HepG2 (cell line): Measurements from ENCODE around the gene PCNT. TPM values are rescaled to one million over a fixed set of nuclear protein-coding genes. Genes with fewer than 3 reads are reported as not detected.

Experiments
- ATAC-seq: fragments of 200-7000 bp; cut with Tn5 transposase; 3 replicates; pipeline ENCODE4 v1.9.1; 2020; ENCODE audit warnings: mild to moderate bottlenecking, moderate library complexity
- BruUV-seq: library from RNA; stranded (reverse); fragments of 400-500 nt; replicated peaks from 2 replicates; lab custom pipeline; 2021; lab: Mats Ljungman, UMichigan
- CTCF ChIA-PET: fragments of 300-600 bp; formaldehyde crosslinking; extraction: SDS; loops from one replicate; lab custom pipeline; 2021; ENCODE audit warnings: low total read pairs, inconsistent platforms, low intra/inter-chr PET ratio; lab: Yijun Ruan, JAX
- POLR2A ChIA-PET: fragments of 350-600 bp; sonication (Branson Sonifier 250); formaldehyde crosslinking; loops from one replicate; lab custom pipeline; 2020; ENCODE audit warnings: antibody characterized with exemption, inconsistent platforms; lab: Yijun Ruan, JAX
- DNase-seq: peaks from one replicate; pipeline ENCODE4 v3.0.0-alpha.2; 2015; ENCODE audit warnings: low spot score
- FAIRE-seq: peaks from 3 replicates; lab custom pipeline; 2011; peaks lifted over from hg19 to GRCh38; lab: Jason Lieb, UNC
- H2AFZ ChIP-seq: one replicate; pipeline ENCODE4 v1.6.1; 2011; ENCODE audit warnings: low read length, inconsistent platforms
- H3K27ac ChIP-seq: fragments of 300-600 bp; 3 replicates; pipeline ENCODE4 v1.8.0; 2011; ENCODE audit warnings: mixed run types, mild to moderate bottlenecking, mixed read lengths, low read length, inconsistent platforms; ENCODE audit not compliant: insufficient read depth; ENCODE audit errors: extremely low read length
- H3K27me3 ChIP-seq, 2 experiments: fragments of 200-600 bp in 1 of 2; 2 replicates in 1 of 2; 3 replicates in 1 of 2; pipeline versions ENCODE4 v1.6.0 to v1.8.0; 2011; ENCODE audit warnings: low read length in 2 of 2, mild to moderate bottlenecking in 2 of 2, moderate library complexity in 2 of 2, inconsistent platforms in 1 of 2; ENCODE audit not compliant: insufficient read depth in 2 of 2, control insufficient read depth in 1 of 2
- H3K36me3 ChIP-seq, 2 experiments: fragments of 200-600 bp in 1 of 2; replicated peaks in 1 of 2; 2 replicates in 1 of 2; 3 replicates in 1 of 2; pipeline versions ENCODE4 v1.5.1 to v1.8.0; 2011; ENCODE audit warnings: low read length in 2 of 2, inconsistent platforms in 1 of 2; ENCODE audit not compliant: insufficient read depth in 2 of 2, control insufficient read depth in 1 of 2
- H3K4me1 ChIP-seq: 2 replicates; pipeline ENCODE4 v1.5.1; 2012; ENCODE audit warnings: low read length, inconsistent platforms; ENCODE audit not compliant: insufficient read depth
- H3K4me2 ChIP-seq: 2 replicates; pipeline ENCODE4 v1.6.0; 2011; ENCODE audit warnings: low read depth, low read length, inconsistent platforms
- H3K4me3 ChIP-seq, 3 experiments: fragments of 200-600 bp in 1 of 3; sonication (generic), shearing (Covaris generic) in 1 of 3; replicated peaks in 1 of 3; 2 replicates each; pipeline ENCODE4 v1.5.1; 2011 to 2016; ENCODE audit warnings: low read length in 3 of 3, inconsistent platforms in 2 of 3, low read depth in 2 of 3, mild to moderate bottlenecking in 2 of 3, control low read depth in 1 of 3, mixed read lengths in 1 of 3; ENCODE audit not compliant: insufficient read depth in 1 of 3
- H3K79me2 ChIP-seq: one replicate; pipeline ENCODE4 v1.6.1; 2011; ENCODE audit warnings: low read length, inconsistent platforms; ENCODE audit not compliant: insufficient read depth
- H3K9ac ChIP-seq: 2 replicates; pipeline ENCODE4 v1.6.0; 2011; ENCODE audit warnings: mild to moderate bottlenecking, low read depth, low read length, inconsistent platforms; ENCODE audit not compliant: insufficient read depth
- H3K9me3 ChIP-seq: 2 replicates; pipeline ENCODE4 v1.5.1; 2012; ENCODE audit warnings: mild to moderate bottlenecking, low read length
- H4K20me1 ChIP-seq: 2 replicates; pipeline ENCODE4 v1.6.0; 2011; ENCODE audit warnings: inconsistent platforms, mild to moderate bottlenecking, low read length, moderate library complexity; ENCODE audit not compliant: insufficient read depth
- CENPX ChIP-seq: sonication (generic); formaldehyde crosslinking; IDR thresholded peaks from 2 replicates; pipeline ENCODE4 v1.9.0; 2021; ENCODE audit warnings: mild to moderate bottlenecking, missing genetic modification reagents, moderate library complexity
- DRAP1 ChIP-seq: IDR thresholded peaks from 2 replicates; pipeline ENCODE4 v1.6.1; 2016; ENCODE audit warnings: missing genetic modification reagents, missing compliant biosample characterization
- HIC2 ChIP-seq: sonication (generic); formaldehyde crosslinking; IDR thresholded peaks from 2 replicates; pipeline ENCODE4 v1.9.0; 2022; ENCODE audit warnings: low read depth, missing genetic modification reagents
- HMG20B ChIP-seq: conservative IDR thresholded peaks from 2 replicates; pipeline ENCODE4 v1.6.1; 2016; ENCODE audit warnings: missing genetic modification reagents, missing compliant biosample characterization
- HMGXB4 ChIP-seq, 2 experiments: sonication (generic) in 1 of 2; formaldehyde crosslinking in 1 of 2; IDR thresholded peaks; 2 replicates each; pipeline versions ENCODE4 v1.4.0 to v1.6.1; 2018 to 2020; ENCODE audit warnings: missing genetic modification reagents in 2 of 2, borderline replicate concordance in 1 of 2, low read depth in 1 of 2, mild to moderate bottlenecking in 1 of 2, missing biosample characterization in 1 of 2
- MLLT10 ChIP-seq: sonication (generic); formaldehyde crosslinking; IDR thresholded peaks from 2 replicates; pipeline ENCODE4 v1.4.0; 2020; ENCODE audit warnings: missing genetic modification reagents
- NBN ChIP-seq: fragments of 450-650 bp; conservative IDR thresholded peaks from 2 replicates; pipeline ENCODE4 v1.6.1; 2017
- TCF7 ChIP-seq: sonication (generic); IDR thresholded peaks from 2 replicates; pipeline ENCODE4 v1.6.1; 2016; ENCODE audit warnings: antibody characterized with exemption, low read depth
- U2AF2 ChIP-seq: fragments of 200-400 bp; formaldehyde crosslinking; IDR thresholded peaks from 2 replicates; pipeline ENCODE4 v1.6.1; 2017; ENCODE audit warnings: low read depth, mild to moderate bottlenecking, low read length
- ZNF160 ChIP-seq: sonication (generic); formaldehyde crosslinking; IDR thresholded peaks from 2 replicates; pipeline ENCODE4 v1.8.0; 2022; ENCODE audit warnings: mild to moderate bottlenecking, inconsistent platforms, missing genetic modification reagents
- WGBS: methylation state at CpG from one replicate; pipeline ENCODE4 v1.1.6; 2017; ENCODE audit warnings: low lambda C conversion rate; 5-methylcytosine and 5-hydroxymethylcytosine counted together
- in situ Hi-C: cut with HindIII; loops from 2 replicates; pipeline ENCODE4 v1.10.0; 2017; ENCODE audit warnings: low pct_unique_long_range_greater_than_20kb; ENCODE audit not compliant: extremely low pct_ligation_motif_present
- intact Hi-C: fragments of 100-400 bp; cut with micrococcal nuclease; formaldehyde crosslinking; loops from one replicate; pipeline ENCODE4 v1.10.0; 2022; ENCODE audit not compliant: unreplicated experiment
- polyA plus RNA-seq, 8 experiments: library from polyadenylated mRNA; depleted of rRNA in 3 of 8; stranded (reverse) in 7 of 8; unstranded in 1 of 8; fragments of >200 nt; fragmentation: Illumina TruSeq in 4 of 8; extraction: Trizol in 4 of 8; gene quantifications; 2 replicates each; pipeline versions ENCODE4 v1.2.1 to v1.2.3, GENCODE V29; 2011 to 2016; ENCODE audit warnings: low read depth in 4 of 8, missing spikeins in 1 of 8, mixed read lengths in 1 of 8; ENCODE audit not compliant: insufficient read depth in 1 of 8
- total RNA-seq, 5 experiments: library from RNA; depleted of rRNA; stranded (reverse); fragments of >200 nt; fragmentation: Illumina TruSeq; extraction: Trizol; gene quantifications; 2 replicates each; pipeline ENCODE4 v1.2.3, GENCODE V29; 2016; ENCODE audit warnings: low read depth in 1 of 5
- TF ChIP-seq, protein P1 (sequence below): IDR thresholded peaks from 2 replicates; pipeline ENCODE4 v1.6.1; 2012; ENCODE audit warnings: low read depth, low read length, improper control_type of control experiment

The PCNT gene
- total and polyA plus RNA-seq, 2 of the 13 experiments (the other 11 are each of a cell fraction or from before 2014, with no cell fraction given): 5.6 to 12.4 TPM

- over 99% methylated on average over 5 of the region's 5 CpGs for WGBS
- intact Hi-C loops: no loop called here
These were observed 19.5 kb upstream of the PCNT start for GRCh38 chr21:46304437-46304836.

GRCh38 chr21:46304955-46305354, 19.0 kb upstream of the PCNT start:
- 97% methylated on average over 11 of the region's 11 CpGs for WGBS
- ATAC-seq (no peak), FAIRE-seq (no peak), DNase-seq (no peak)
- no TSS peak for BruUV-seq
- intact Hi-C loops: no loop called here
- Histone ChIP-seq H2AFZ (no peak overlapping the region), H3K4me1 (no peaks in the 10 kb centered on the region), H3K9ac (no peak overlapping the region), H3K36me3 (peaks cover 0 to 17% of the 10 kb centered on the region in 2 experiments; a peak in 2 of 5 replicates), H3K4me2 (no peak overlapping the region), H3K4me3 (no peak overlapping the region), H4K20me1 (no peaks in the 10 kb centered on the region), H3K79me2 (no peaks in the 10 kb centered on the region), H3K9me3 (no peaks in the 10 kb centered on the region), H3K27me3 (no peaks in the 10 kb centered on the region), H3K27ac (no peak overlapping the region)
- in situ Hi-C loops: no loop called here
- no peak for TF ChIP-seq HMGXB4 (CRISPR knock-in tag; IDR thresholded peaks at IDR 0.05; ENCODE audit: borderline replicate concordance in 1 of 2, low read depth in 1 of 2)
- TF ChIP-seq, protein P1, sequence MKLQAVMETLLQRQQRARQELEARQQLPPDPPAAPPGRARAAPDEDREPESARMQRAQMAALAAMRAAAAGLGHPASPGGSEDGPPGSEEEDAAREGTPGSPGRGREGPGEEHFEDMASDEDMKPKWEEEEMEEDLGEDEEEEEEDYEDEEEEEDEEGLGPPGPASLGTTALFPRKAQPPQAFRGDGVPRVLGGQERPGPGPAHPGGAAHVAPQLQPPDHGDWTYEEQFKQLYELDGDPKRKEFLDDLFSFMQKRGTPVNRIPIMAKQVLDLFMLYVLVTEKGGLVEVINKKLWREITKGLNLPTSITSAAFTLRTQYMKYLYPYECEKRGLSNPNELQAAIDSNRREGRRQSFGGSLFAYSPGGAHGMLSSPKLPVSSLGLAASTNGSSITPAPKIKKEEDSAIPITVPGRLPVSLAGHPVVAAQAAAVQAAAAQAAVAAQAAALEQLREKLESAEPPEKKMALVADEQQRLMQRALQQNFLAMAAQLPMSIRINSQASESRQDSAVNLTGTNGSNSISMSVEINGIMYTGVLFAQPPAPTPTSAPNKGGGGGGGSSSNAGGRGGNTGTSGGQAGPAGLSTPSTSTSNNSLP: no peak
- TF ChIP-seq NBN: no peak
- no peak for TF ChIP-seq HMG20B (CRISPR knock-in tag)
- TF ChIP-seq DRAP1 (CRISPR knock-in tag): no peak
- no peak for TF ChIP-seq ZNF160
- TF ChIP-seq HIC2 (CRISPR knock-in tag): no peak
- no peak for TF ChIP-seq MLLT10 (CRISPR knock-in tag)
- TF ChIP-seq U2AF2: no peak
- no peak for TF ChIP-seq CENPX (CRISPR knock-in tag)
- ChIA-PET CTCF (no interaction called here), POLR2A (no interaction called here)

More at GRCh38 chr21:46304437-46304836, 19.5 kb upstream of the PCNT start:
- Histone ChIP-seq H3K4me1 (no peaks in the 10 kb centered on the region), H2AFZ (no peak overlapping the region), H3K27ac (no peak overlapping the region), H3K79me2 (no peaks in the 10 kb centered on the region), H3K36me3 (peaks cover 0 to 21% of the 10 kb centered on the region in 2 experiments; a peak in 2 of 5 replicates), H3K4me2 (no peak overlapping the region), H4K20me1 (no peaks in the 10 kb centered on the region), H3K4me3 (no peak overlapping the region), H3K9me3 (no peaks in the 10 kb centered on the region), H3K9ac (no peak overlapping the region), H3K27me3 (no peaks in the 10 kb centered on the region)
- ChIA-PET POLR2A (no interaction called here), CTCF (no interaction called here)
- no peak for TF ChIP-seq TCF7
- DNase-seq (no peak), FAIRE-seq (no peak), ATAC-seq (no peak)
- no TSS peak for BruUV-seq
- in situ Hi-C loops: no loop called here
